HCT116 (cell line): Measurements from ENCODE around the gene S1PR2. TPM values are rescaled to one million over a fixed set of nuclear protein-coding genes. Genes with fewer than 3 reads are reported as not detected.

Experiments used
- ATAC-seq: fragments of 200-7000 bp; cut with Tn5 transposase; 2 replicates; pipeline ENCODE4 v1.9.1; 2020; ENCODE audit warnings: mild to moderate bottlenecking, moderate library complexity
- BruUV-seq: library from RNA; stranded (reverse); fragments of 400-500 nt; replicated peaks from 2 replicates; lab custom pipeline; 2021; lab: Mats Ljungman, UMichigan
- CTCF ChIA-PET: fragments of 300-600 bp; sonication (Branson Sonifier 250); formaldehyde crosslinking; loops from one replicate; lab custom pipeline; 2021; ENCODE audit warnings: antibody characterized with exemption; lab: Charles Lee
- POLR2A ChIA-PET: fragments of 300-600, 350-600 bp; sonication (Branson Sonifier 250); formaldehyde crosslinking; loops from one replicate; lab custom pipeline; 2021; ENCODE audit warnings: antibody characterized with exemption; lab: Charles Lee
- RAD21 ChIA-PET, 2 experiments: fragments of 300-600 bp; sonication (Branson Sonifier 250); formaldehyde crosslinking; loops; one replicate each; lab custom pipeline; 2023; ENCODE audit warnings: low total read pairs in 2 of 2; ENCODE audit not compliant: uncharacterized antibody in 2 of 2, unreplicated experiment in 2 of 2, low non-redundant PET in 1 of 2; lab: Charles Lee
- DNase-seq: peaks from one replicate; pipeline ENCODE4 v3.0.0-alpha.2; 2010; ENCODE audit warnings: low read depth, low spot score
- H2AFZ ChIP-seq: fragments of 200-600 bp; shearing (Covaris generic), sonication (generic); 2 replicates; pipeline ENCODE4 v1.6.1; 2017; ENCODE audit warnings: low read depth, mixed run types, mixed read lengths, antibody characterized with exemption, low read length; ENCODE audit not compliant: poor library complexity, severe bottlenecking
- H3K27ac ChIP-seq: 2 replicates; pipeline ENCODE4 v1.5.1; 2012; ENCODE audit warnings: low read depth, low read length
- H3K27me3 ChIP-seq: fragments of 200-600 bp; sonication (generic); 2 replicates; pipeline ENCODE4 v1.6.1; 2016; ENCODE audit warnings: mixed run types, low read length, mixed read lengths; ENCODE audit not compliant: insufficient read depth
- H3K36me3 ChIP-seq, 2 experiments: fragments of 200-500 bp in 1 of 2; fragments of 200-600 bp in 1 of 2; sonication (Bioruptor generic) in 1 of 2; sonication (generic) in 1 of 2; 2 replicates each; pipeline versions ENCODE4 v1.5.1 to v1.6.1; 2014 to 2016; ENCODE audit warnings: low read length in 2 of 2, inconsistent platforms in 1 of 2, mixed read lengths in 1 of 2, mixed run types in 1 of 2; ENCODE audit not compliant: insufficient read depth in 2 of 2, control insufficient read depth in 1 of 2
- H3K4me1 ChIP-seq, 2 experiments: fragments of 200-600 bp in 1 of 2; sonication (generic) in 1 of 2; 2 replicates each; pipeline versions ENCODE4 v1.5.1 to v1.6.1; 2012 to 2017; ENCODE audit warnings: low read length in 2 of 2, inconsistent platforms in 1 of 2, mild to moderate bottlenecking in 1 of 2, mixed read lengths in 1 of 2, mixed run types in 1 of 2, moderate library complexity in 1 of 2; ENCODE audit not compliant: insufficient read depth in 2 of 2, control insufficient read depth in 1 of 2
- H3K4me2 ChIP-seq: fragments of 200-600 bp; sonication (generic); 2 replicates; pipeline ENCODE4 v1.6.1; 2017; ENCODE audit warnings: mixed run types, low read length, mixed read lengths
- H3K4me3 ChIP-seq, 2 experiments: fragments of 200-600 bp in 1 of 2; sonication (generic) in 1 of 2; replicated peaks in 1 of 2; 2 replicates each; pipeline ENCODE4 v1.5.1; 2011 to 2016; ENCODE audit warnings: low read length in 2 of 2, control low read depth in 1 of 2, low read depth in 1 of 2, mild to moderate bottlenecking in 1 of 2, mixed read lengths in 1 of 2, mixed run types in 1 of 2
- H3K79me2 ChIP-seq: fragments of 200-600 bp; sonication (generic); 2 replicates; pipeline ENCODE4 v1.6.1; 2017; ENCODE audit warnings: mild to moderate bottlenecking, mixed run types, low read length, moderate library complexity, mixed read lengths; ENCODE audit not compliant: insufficient read depth
- H3K9ac ChIP-seq: fragments of 200-600 bp; sonication (generic); 2 replicates; pipeline ENCODE4 v1.6.1; 2016; ENCODE audit warnings: low read length, mixed read lengths
- H3K9me2 ChIP-seq: fragments of 200-600 bp; sonication (generic), shearing (Covaris generic); 2 replicates; pipeline ENCODE4 v1.6.1; 2017; ENCODE audit warnings: mixed run types, mild to moderate bottlenecking, moderate library complexity; ENCODE audit not compliant: insufficient read depth
- H3K9me3 ChIP-seq, 2 experiments: fragments of 200-500 bp in 1 of 2; fragments of 200-600 bp in 1 of 2; sonication (Bioruptor generic) in 1 of 2; sonication (generic) in 1 of 2; 2 replicates each; pipeline ENCODE4 v1.6.1; 2014 to 2017; ENCODE audit warnings: low read length in 2 of 2, mixed read lengths in 2 of 2, inconsistent platforms in 1 of 2, low read depth in 1 of 2, mild to moderate bottlenecking in 1 of 2, mixed run types in 1 of 2, moderate library complexity in 1 of 2; ENCODE audit not compliant: control insufficient read depth in 1 of 2, insufficient read depth in 1 of 2
- H4K20me1 ChIP-seq: fragments of 200-600 bp; sonication (generic), shearing (Covaris generic); 2 replicates; pipeline ENCODE4 v1.6.1; 2017; ENCODE audit warnings: mixed run types, mild to moderate bottlenecking, moderate library complexity; ENCODE audit not compliant: insufficient read depth
- CEBPB ChIP-seq: IDR thresholded peaks from 2 replicates; pipeline ENCODE4 v1.6.1; 2012; ENCODE audit warnings: low read depth
- POLR2A ChIP-seq: IDR thresholded peaks from 2 replicates; pipeline ENCODE4 v1.7.0; 2011; ENCODE audit warnings: borderline replicate concordance; ENCODE audit not compliant: insufficient read depth, insufficient read length; ENCODE audit errors: extremely low read depth
- RAD21 ChIP-seq: IDR thresholded peaks from 2 replicates; pipeline ENCODE4 v1.6.1; 2012; ENCODE audit warnings: low read depth, mild to moderate bottlenecking
- SRF ChIP-seq: IDR thresholded peaks from 2 replicates; pipeline ENCODE4 v1.6.1; 2012; ENCODE audit warnings: low read depth
- intact Hi-C: fragments of 100-400 bp; cut with micrococcal nuclease; formaldehyde crosslinking; loops from 2 replicates; pipeline ENCODE4 v1.10.0; 2022
- total RNA-seq: library from RNA; stranded (reverse); gene quantifications from one replicate; pipeline ENCODE4 v1.2.1, GENCODE V29; 2021; ENCODE audit not compliant: unreplicated experiment
- TF ChIP-seq, protein P1 (sequence below), 3 experiments: fragments of 200-600 bp in 1 of 3; sonication (generic) in 1 of 3; IDR thresholded peaks in 2 of 3; conservative IDR thresholded peaks in 1 of 3; 2 replicates each; pipeline ENCODE4 v1.5.1; 2012 to 2017; ENCODE audit warnings: low read depth in 2 of 3, low read length in 2 of 3, antibody characterized with exemption in 1 of 3, borderline replicate concordance in 1 of 3, control low read depth in 1 of 3, mild to moderate bottlenecking in 1 of 3, mixed read lengths in 1 of 3, mixed run types in 1 of 3, moderate library complexity in 1 of 3; ENCODE audit not compliant: insufficient read depth in 1 of 3
- TF ChIP-seq, protein P2 (sequence below): IDR thresholded peaks from 2 replicates; pipeline ENCODE4 v1.6.1; 2012
- TF ChIP-seq, protein P3 (sequence below): IDR thresholded peaks from 2 replicates; pipeline ENCODE4 v1.6.1; 2012; ENCODE audit warnings: low read depth

S1PR2 gene
- total RNA-seq, 1 experiment from 2014 or later: 6.1 TPM

DNA sequence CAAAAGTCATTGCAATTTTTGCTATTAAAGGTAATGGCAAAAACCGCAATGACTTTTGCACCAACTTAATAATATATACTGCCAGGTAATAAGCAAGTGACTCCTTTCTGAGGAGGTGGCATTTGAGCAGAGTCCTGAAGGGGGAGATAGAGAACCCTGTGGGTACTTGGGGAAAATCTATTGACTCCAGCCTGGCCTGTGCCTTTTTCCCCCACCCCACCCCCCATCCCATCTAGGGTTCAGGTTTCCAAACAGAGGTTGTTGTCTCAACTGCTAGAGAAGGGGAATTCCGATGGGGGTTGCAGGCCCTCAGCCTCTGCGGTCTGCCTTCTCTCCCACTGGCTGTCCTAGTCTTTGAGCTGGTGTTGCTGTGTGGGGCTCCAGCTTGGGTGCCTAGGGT, 11.5 kb downstream of the S1PR2 start:
- POLR2A ChIA-PET: interaction anchor here (1.4 kb wide), 1 partner anchor 31 kb away, joined by 3 read pairs; no protein-coding TSS in a partner anchor
- BruUV-seq: no TSS peak
- Histone ChIP-seq H3K4me3 (no peak overlapping the region), H3K4me2 (no peak overlapping the region), H3K9ac (no peak overlapping the region), H3K4me1 (peaks cover 0 to 2% of the 10 kb centered on the region in 2 experiments; a peak in 2 of 4 replicates), H2AFZ (no peak overlapping the region), H3K9me2 (no peaks in the 10 kb centered on the region), H3K27ac (no peak overlapping the region), H3K27me3 (no peaks in the 10 kb centered on the region), H3K36me3 (no peaks in the 10 kb centered on the region), H4K20me1 (no peaks in the 10 kb centered on the region), H3K79me2 (no peaks in the 10 kb centered on the region), H3K9me3 (no peaks in the 10 kb centered on the region)
- intact Hi-C loops: loop anchor here (1.0 to 10.0 kb wide), 2 partner anchors 31 to 615 kb away; no protein-coding TSS in a partner anchor
- CTCF ChIA-PET: interaction anchor here (0.7 to 1.0 kb wide), 5 partner anchors 9 to 215 kb away, joined by 3 to 7 read pairs (median 4); partner anchors contain the start of gene COL5A3
- TF ChIP-seq, protein P1, sequence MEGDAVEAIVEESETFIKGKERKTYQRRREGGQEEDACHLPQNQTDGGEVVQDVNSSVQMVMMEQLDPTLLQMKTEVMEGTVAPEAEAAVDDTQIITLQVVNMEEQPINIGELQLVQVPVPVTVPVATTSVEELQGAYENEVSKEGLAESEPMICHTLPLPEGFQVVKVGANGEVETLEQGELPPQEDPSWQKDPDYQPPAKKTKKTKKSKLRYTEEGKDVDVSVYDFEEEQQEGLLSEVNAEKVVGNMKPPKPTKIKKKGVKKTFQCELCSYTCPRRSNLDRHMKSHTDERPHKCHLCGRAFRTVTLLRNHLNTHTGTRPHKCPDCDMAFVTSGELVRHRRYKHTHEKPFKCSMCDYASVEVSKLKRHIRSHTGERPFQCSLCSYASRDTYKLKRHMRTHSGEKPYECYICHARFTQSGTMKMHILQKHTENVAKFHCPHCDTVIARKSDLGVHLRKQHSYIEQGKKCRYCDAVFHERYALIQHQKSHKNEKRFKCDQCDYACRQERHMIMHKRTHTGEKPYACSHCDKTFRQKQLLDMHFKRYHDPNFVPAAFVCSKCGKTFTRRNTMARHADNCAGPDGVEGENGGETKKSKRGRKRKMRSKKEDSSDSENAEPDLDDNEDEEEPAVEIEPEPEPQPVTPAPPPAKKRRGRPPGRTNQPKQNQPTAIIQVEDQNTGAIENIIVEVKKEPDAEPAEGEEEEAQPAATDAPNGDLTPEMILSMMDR (IDR thresholded peaks at IDR 0.05 in 2 of 3, conservative IDR thresholded peaks at IDR 0.05 in 1 of 3; ENCODE audit: borderline replicate concordance in 1 of 3, insufficient read depth in 1 of 3, low read depth in 2 of 3, low read length in 2 of 3): peak; percentile 11 to 61 (median 49); a peak in 5 of 6 replicates
- peak; percentile 27; the same call in 1 of the 2 replicates for TF ChIP-seq RAD21
- TF ChIP-seq, protein P2, sequence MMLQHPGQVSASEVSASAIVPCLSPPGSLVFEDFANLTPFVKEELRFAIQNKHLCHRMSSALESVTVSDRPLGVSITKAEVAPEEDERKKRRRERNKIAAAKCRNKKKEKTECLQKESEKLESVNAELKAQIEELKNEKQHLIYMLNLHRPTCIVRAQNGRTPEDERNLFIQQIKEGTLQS: no peak
- peak; percentile 85 for ATAC-seq
- DNase-seq: no peak
- RAD21 ChIA-PET: no interaction called here

DNA sequence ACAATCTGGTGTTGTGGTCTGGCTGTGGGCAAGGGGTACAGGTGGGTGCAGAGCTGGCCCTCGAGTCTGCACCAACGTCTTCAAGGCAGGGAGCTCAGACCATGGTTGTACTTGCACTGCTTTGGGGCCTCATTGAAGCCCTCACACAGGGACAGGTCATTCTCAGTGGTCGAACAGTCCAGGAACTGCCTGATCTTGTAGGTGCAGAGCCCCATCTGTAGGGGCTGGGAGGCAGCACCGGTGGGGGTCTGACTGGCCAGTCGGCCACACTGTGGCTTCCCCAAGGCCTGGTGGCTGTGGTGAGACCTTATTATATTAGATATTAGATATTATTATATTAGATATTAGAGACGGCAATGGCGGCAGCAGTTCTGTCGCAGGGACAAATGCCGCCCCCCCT, 14.0 kb downstream of the S1PR2 start:
- H3K36me3 ChIP-seq: no peaks in the 10 kb centered on the region
- DNase-seq (no peak), ATAC-seq (no peak)
- H3K4me2 ChIP-seq: no peak overlapping the region
- H3K4me3 ChIP-seq: no peak overlapping the region
- H3K27me3 ChIP-seq: no peaks in the 10 kb centered on the region
- H3K27ac ChIP-seq: no peak overlapping the region
- intact Hi-C loops: loop anchor here (10.0 kb wide), 1 partner anchor 612 kb away; no protein-coding TSS in a partner anchor
- no peaks in the 10 kb centered on the region for H3K79me2 ChIP-seq
- H3K9me2 ChIP-seq: no peaks in the 10 kb centered on the region
- H3K4me1 ChIP-seq: peaks cover 0 to 2% of the 10 kb centered on the region in 2 experiments; a peak in 2 of 4 replicates
- RAD21 ChIA-PET: no interaction called here
- H3K9me3 ChIP-seq: no peaks in the 10 kb centered on the region
- POLR2A ChIA-PET: no interaction called here
- H2AFZ ChIP-seq: no peak overlapping the region
- TF ChIP-seq SRF (no peak), CEBPB (no peak), POLR2A (no peak)
- TF ChIP-seq, protein P3, sequence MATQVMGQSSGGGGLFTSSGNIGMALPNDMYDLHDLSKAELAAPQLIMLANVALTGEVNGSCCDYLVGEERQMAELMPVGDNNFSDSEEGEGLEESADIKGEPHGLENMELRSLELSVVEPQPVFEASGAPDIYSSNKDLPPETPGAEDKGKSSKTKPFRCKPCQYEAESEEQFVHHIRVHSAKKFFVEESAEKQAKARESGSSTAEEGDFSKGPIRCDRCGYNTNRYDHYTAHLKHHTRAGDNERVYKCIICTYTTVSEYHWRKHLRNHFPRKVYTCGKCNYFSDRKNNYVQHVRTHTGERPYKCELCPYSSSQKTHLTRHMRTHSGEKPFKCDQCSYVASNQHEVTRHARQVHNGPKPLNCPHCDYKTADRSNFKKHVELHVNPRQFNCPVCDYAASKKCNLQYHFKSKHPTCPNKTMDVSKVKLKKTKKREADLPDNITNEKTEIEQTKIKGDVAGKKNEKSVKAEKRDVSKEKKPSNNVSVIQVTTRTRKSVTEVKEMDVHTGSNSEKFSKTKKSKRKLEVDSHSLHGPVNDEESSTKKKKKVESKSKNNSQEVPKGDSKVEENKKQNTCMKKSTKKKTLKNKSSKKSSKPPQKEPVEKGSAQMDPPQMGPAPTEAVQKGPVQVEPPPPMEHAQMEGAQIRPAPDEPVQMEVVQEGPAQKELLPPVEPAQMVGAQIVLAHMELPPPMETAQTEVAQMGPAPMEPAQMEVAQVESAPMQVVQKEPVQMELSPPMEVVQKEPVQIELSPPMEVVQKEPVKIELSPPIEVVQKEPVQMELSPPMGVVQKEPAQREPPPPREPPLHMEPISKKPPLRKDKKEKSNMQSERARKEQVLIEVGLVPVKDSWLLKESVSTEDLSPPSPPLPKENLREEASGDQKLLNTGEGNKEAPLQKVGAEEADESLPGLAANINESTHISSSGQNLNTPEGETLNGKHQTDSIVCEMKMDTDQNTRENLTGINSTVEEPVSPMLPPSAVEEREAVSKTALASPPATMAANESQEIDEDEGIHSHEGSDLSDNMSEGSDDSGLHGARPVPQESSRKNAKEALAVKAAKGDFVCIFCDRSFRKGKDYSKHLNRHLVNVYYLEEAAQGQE: no peak
- TF ChIP-seq, protein P1 (IDR thresholded peaks at IDR 0.05 in 2 of 3, conservative IDR thresholded peaks at IDR 0.05 in 1 of 3; ENCODE audit: borderline replicate concordance in 1 of 3, insufficient read depth in 1 of 3, low read depth in 2 of 3, low read length in 2 of 3): no peak
- no peak overlapping the region for H3K9ac ChIP-seq
- CTCF ChIA-PET: no interaction called here
- H4K20me1 ChIP-seq: no peaks in the 10 kb centered on the region
- BruUV-seq: no TSS peak
